HEK293T (cell line): Measurements from ENCODE around the gene TPSD1.
"Not testable (repeated sequence)": the region's sequence is repeated elsewhere in the genome, so short reads cannot be mapped to it uniquely, and the experiment has no call there.

Source experiments
- CTCF ChIA-PET: fragments of 350-600 bp; formaldehyde crosslinking; extraction: SDS; loops from one replicate; lab custom pipeline; 2021; ENCODE audit warnings: antibody characterized with exemption, inconsistent platforms; lab: Yijun Ruan, JAX
- POLR2A ChIA-PET: fragments of 350-600 bp; formaldehyde crosslinking; extraction: SDS; loops from one replicate; lab custom pipeline; 2020; ENCODE audit warnings: antibody characterized with exemption, inconsistent platforms; lab: Yijun Ruan, JAX
- DNase-seq: peaks from one replicate; pipeline ENCODE4 v3.0.0; 2012; ENCODE audit warnings: mixed read lengths; ENCODE audit errors: extremely low spot score
- ARNT ChIP-seq: fragments of 450-650 bp; IDR thresholded peaks from 2 replicates; pipeline ENCODE4 v1.6.1; 2017; ENCODE audit warnings: mild to moderate bottlenecking
- BHLHE40 ChIP-seq: fragments of 450-650 bp; IDR thresholded peaks from 2 replicates; pipeline ENCODE4 v1.6.1; 2016; ENCODE audit warnings: mild to moderate bottlenecking, moderate library complexity, borderline replicate concordance
- CTBP1 ChIP-seq: fragments of 450-650 bp; IDR thresholded peaks from 2 replicates; pipeline ENCODE4 v1.6.1; 2016; ENCODE audit warnings: borderline replicate concordance
- ELF4 ChIP-seq: fragments of 450-650 bp; IDR thresholded peaks from 2 replicates; pipeline ENCODE4 v1.6.1; 2017; ENCODE audit warnings: antibody characterized with exemption
- FOXA1 ChIP-seq: fragments of 450-650 bp; IDR thresholded peaks from 2 replicates; pipeline ENCODE4 v1.6.1; 2016; ENCODE audit warnings: mild to moderate bottlenecking
- FOXK2 ChIP-seq: fragments of 450-650 bp; IDR thresholded peaks from 2 replicates; pipeline ENCODE4 v1.6.1; 2016; ENCODE audit warnings: mild to moderate bottlenecking
- FOXM1 ChIP-seq: fragments of 450-650 bp; IDR thresholded peaks from 2 replicates; pipeline ENCODE4 v1.6.1; 2017; ENCODE audit warnings: mild to moderate bottlenecking, borderline replicate concordance
- HDGF ChIP-seq: fragments of 450-650 bp; IDR thresholded peaks from 2 replicates; pipeline ENCODE4 v1.6.1; 2017; ENCODE audit warnings: antibody characterized with exemption, borderline replicate concordance
- L3MBTL2 ChIP-seq: fragments of 450-650 bp; conservative IDR thresholded peaks from 2 replicates; pipeline ENCODE4 v1.6.1; 2016; ENCODE audit warnings: mild to moderate bottlenecking
- LEF1 ChIP-seq: fragments of 450-650 bp; IDR thresholded peaks from 2 replicates; pipeline ENCODE4 v1.6.1; 2017; ENCODE audit warnings: mild to moderate bottlenecking, borderline replicate concordance
- NFRKB ChIP-seq: fragments of 450-650 bp; IDR thresholded peaks from 2 replicates; pipeline ENCODE4 v1.6.1; 2016; ENCODE audit warnings: mild to moderate bottlenecking, moderate library complexity
- PKNOX1 ChIP-seq: fragments of 450-650 bp; IDR thresholded peaks from 2 replicates; pipeline ENCODE4 v1.6.1; 2016
- SP1 ChIP-seq: fragments of 450-650 bp; IDR thresholded peaks from 2 replicates; pipeline ENCODE4 v1.6.1; 2017
- SUZ12 ChIP-seq: fragments of 450-650 bp; IDR thresholded peaks from 2 replicates; pipeline ENCODE4 v1.6.1; 2016; ENCODE audit warnings: mild to moderate bottlenecking
- TARDBP ChIP-seq: fragments of 450-650 bp; IDR thresholded peaks from 2 replicates; pipeline ENCODE4 v1.6.1; 2016
- ZNF384 ChIP-seq: fragments of 450-650 bp; IDR thresholded peaks from 2 replicates; pipeline ENCODE4 v1.6.1; 2016

TPSD1 gene

DNA sequence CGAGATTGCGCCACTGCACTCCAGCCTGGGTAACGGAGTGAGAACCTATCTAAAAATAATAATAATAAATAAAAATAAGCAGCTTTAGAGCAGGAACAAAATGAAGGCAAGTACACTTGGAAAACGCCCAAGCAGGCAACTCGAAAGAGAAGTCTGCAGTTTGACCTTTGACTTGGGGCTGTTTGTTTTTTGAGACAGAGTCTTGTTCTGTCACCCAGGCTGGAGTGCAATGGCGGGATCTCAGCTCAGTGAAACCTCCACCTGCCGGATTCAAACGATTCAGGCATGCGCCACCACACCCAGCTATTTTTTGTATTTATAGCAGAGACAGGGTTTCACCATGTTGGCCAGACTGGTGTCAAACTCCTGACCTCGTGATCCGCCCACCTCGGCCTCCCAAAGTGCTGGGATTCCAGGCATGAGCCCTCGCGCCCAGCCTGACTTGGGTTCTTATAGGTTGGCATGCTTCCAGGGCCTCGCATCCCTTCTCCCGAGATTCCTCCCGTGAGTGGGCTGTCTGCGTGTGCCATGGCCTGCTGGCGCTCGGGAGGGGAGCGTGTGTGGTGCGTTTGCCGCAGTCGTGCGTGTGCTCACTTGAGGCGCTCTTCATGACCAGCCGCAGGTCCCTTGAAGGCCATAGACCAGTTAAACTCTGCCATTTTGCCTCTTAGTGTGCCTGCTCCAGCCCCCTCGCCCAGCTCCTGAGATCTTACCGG is 35.1 kb downstream of the TPSD1 start:
- TF ChIP-seq FOXK2 (no peak), ZNF384 (no peak), ELF4 (no peak), HDGF (no peak), LEF1 (no peak), BHLHE40 (no peak), PKNOX1 (no peak), NFRKB (no peak), L3MBTL2 (no peak), SP1 (no peak), ARNT (no peak), CTBP1 (no peak), FOXM1 (no peak), SUZ12 (no peak), FOXA1 (no peak)
- ChIA-PET CTCF (interaction anchor here (1.4 kb wide), 1 partner anchor 10 kb away, joined by 6 read pairs; no protein-coding TSS in a partner anchor), POLR2A (interaction anchor here (1.5 kb wide), 1 partner anchor 10 kb away, joined by 5 read pairs; no protein-coding TSS in a partner anchor)
- DNase-seq = no peak

DNA sequence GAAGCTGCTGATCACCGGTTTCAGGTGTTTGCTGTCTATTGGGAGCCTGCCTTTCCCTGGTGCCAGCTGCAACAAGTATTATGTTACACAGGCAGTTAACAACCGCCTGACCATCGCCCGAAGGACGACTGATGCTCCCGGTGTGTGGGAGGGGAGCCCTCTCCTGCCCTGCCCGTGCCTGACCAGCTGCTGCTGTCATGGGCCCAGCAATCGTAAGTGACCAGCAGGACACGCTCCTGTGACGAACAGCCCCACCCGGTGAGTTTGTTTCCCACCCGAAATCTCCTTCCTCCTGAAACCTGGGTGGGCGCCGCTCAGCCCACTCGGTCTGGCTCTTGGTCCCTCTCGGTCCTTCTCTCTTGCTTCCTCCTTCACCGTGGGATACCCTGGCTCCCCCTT is 35.7 kb downstream of the TPSD1 start:
- no peak for DNase-seq
- TF ChIP-seq FOXA1 (no peak), TARDBP (no peak), SP1 (no peak), PKNOX1 (no peak), NFRKB (no peak), L3MBTL2 (no peak), FOXM1 (no peak), BHLHE40 (no peak)
- ChIA-PET POLR2A (interaction anchor here (0.8 kb wide), 1 partner anchor 201 kb away, joined by 3 read pairs; the partner anchor contains the start of gene TELO2), CTCF (no interaction called here)

- POLR2A ChIA-PET = interaction anchor here (0.8 kb wide), 1 partner anchor 201 kb away, joined by 3 read pairs; the partner anchor contains the start of gene TELO2
- CTCF ChIA-PET, DNase-seq: not testable (repeated sequence)
Measured at GRCh38 chr16:1292208-1292607, 36.3 kb downstream of the TPSD1 start.

DNA sequence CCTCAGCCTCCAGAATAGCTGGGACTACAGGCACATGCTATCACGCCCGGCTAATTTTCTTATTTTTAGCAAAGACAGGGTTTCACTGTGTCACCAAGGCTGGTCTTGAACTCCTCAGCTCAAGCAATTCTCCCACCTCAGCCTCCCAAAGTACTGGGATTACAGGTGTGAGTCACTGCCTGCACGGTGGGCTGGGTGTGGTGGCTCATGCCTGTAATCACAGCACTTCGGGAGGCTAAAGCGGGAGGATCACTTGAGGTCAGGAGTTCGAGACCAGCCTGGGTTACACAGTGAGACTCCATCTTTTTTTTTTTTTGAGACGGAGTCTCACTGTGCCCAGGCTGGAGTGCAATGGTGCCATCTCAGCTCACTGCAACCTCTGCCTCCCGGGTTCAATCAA is 36.9 kb downstream of the TPSD1 start:
- DNase-seq, POLR2A ChIA-PET, CTCF ChIA-PET: not testable (repeated sequence)

- POLR2A ChIA-PET = interaction anchor here (0.9 kb wide), 1 partner anchor 9 kb away, joined by 3 read pairs; no protein-coding TSS in a partner anchor
- CTCF ChIA-PET = no interaction called here
- no peak for DNase-seq
- TF ChIP-seq FOXA1 (no peak), SUZ12 (no peak), BHLHE40 (no peak), ELF4 (no peak), LEF1 (no peak), TARDBP (no peak), NFRKB (no peak), ZNF384 (no peak), ARNT (no peak), L3MBTL2 (no peak), HDGF (no peak), SP1 (no peak), PKNOX1 (no peak), FOXK2 (no peak), FOXM1 (no peak)
Measured at GRCh38 chr16:1293921-1294656, 38.2 kb downstream of the TPSD1 start.

- no peak for TF ChIP-seq FOXM1
- TF ChIP-seq CTBP1 = no peak
- no peak for TF ChIP-seq FOXK2
- ChIA-PET POLR2A (no interaction called here), CTCF (no interaction called here)
- no peak for DNase-seq
Measured at GRCh38 chr16:1295465-1295864, 39.6 kb downstream of the TPSD1 start.

- POLR2A ChIA-PET, DNase-seq, CTCF ChIA-PET: not testable (repeated sequence)
Measured at GRCh38 chr16:1296688-1297017, 40.8 kb downstream of the TPSD1 start.
